Islet of Langerhans (tissue), 1 donor: Measurements from ENCODE around the gene CMTR1.

ENCODE experiments used
- FAIRE-seq: peaks from one replicate; lab custom pipeline; 2011; peaks lifted over from hg19 to GRCh38; lab: Jason Lieb, UNC

Gene CMTR1

GRCh38 chr6:37512400-37513011 is 79.5 kb downstream of the CMTR1 start:
- no peak for FAIRE-seq

- FAIRE-seq, result no peak
Observed at GRCh38 chr6:37513155-37513554, 80.1 kb downstream of the CMTR1 start.

- FAIRE-seq, result no peak
Observed at GRCh38 chr6:37513576-37513975, 80.6 kb downstream of the CMTR1 start.

- FAIRE-seq, result no peak
Observed at GRCh38 chr6:37514321-37514771, 81.3 kb downstream of the CMTR1 start.

- no peak for FAIRE-seq
Observed at GRCh38 chr6:37514837-37515236, 81.8 kb downstream of the CMTR1 start.

GRCh38 chr6:37515712-37516075 is 82.7 kb downstream of the CMTR1 start:
- FAIRE-seq, result no peak

- FAIRE-seq, result no peak
Observed at GRCh38 chr6:37516076-37516919, 83.3 kb downstream of the CMTR1 start.

GRCh38 chr6:37516920-37517405 is 83.9 kb downstream of the CMTR1 start:
- no peak for FAIRE-seq

- no peak for FAIRE-seq
Observed at GRCh38 chr6:37517411-37517812, 84.4 kb downstream of the CMTR1 start.

GRCh38 chr6:37518116-37518515 is 85.1 kb downstream of the CMTR1 start:
- no peak for FAIRE-seq

- no peak for FAIRE-seq
Observed at GRCh38 chr6:37519461-37519860, 86.4 kb downstream of the CMTR1 start.

GRCh38 chr6:37520926-37521325 is 87.9 kb downstream of the CMTR1 start:
- FAIRE-seq, result no peak

- no peak for FAIRE-seq
Observed at GRCh38 chr6:37521674-37522073, 88.7 kb downstream of the CMTR1 start.

GRCh38 chr6:37522836-37523235 is 89.8 kb downstream of the CMTR1 start:
- FAIRE-seq, result no peak

- FAIRE-seq, result no peak
Observed at GRCh38 chr6:37523412-37523811, 90.4 kb downstream of the CMTR1 start.

- no peak for FAIRE-seq
Observed at GRCh38 chr6:37524025-37524969, 91.3 kb downstream of the CMTR1 start.

GRCh38 chr6:37524970-37525318 is 91.9 kb downstream of the CMTR1 start:
- no peak for FAIRE-seq

- no peak for FAIRE-seq
Observed at GRCh38 chr6:37525460-37526357, 92.7 kb downstream of the CMTR1 start.

- FAIRE-seq, result no peak
Observed at GRCh38 chr6:37528541-37528940, 95.5 kb downstream of the CMTR1 start.

- no peak for FAIRE-seq
Observed at GRCh38 chr6:37530297-37530696, 97.3 kb downstream of the CMTR1 start.

GRCh38 chr6:37531026-37531425 is 98.0 kb downstream of the CMTR1 start:
- no peak for FAIRE-seq
